ENCODE measurements around the gene FCHO1. TPM values are rescaled to one million over a fixed set of nuclear protein-coding genes. Genes with fewer than 3 reads are reported as not detected.
A peak's percentile ranks its signal among the peaks of the same experiment; 100 is the strongest.

The FCHO1 gene
- total and polyA plus RNA-seq, 2 donors (not counting 3 experiments of a cell fraction or from before 2014, with no cell fraction given) = 0.66 to 1.6 TPM

DNA sequence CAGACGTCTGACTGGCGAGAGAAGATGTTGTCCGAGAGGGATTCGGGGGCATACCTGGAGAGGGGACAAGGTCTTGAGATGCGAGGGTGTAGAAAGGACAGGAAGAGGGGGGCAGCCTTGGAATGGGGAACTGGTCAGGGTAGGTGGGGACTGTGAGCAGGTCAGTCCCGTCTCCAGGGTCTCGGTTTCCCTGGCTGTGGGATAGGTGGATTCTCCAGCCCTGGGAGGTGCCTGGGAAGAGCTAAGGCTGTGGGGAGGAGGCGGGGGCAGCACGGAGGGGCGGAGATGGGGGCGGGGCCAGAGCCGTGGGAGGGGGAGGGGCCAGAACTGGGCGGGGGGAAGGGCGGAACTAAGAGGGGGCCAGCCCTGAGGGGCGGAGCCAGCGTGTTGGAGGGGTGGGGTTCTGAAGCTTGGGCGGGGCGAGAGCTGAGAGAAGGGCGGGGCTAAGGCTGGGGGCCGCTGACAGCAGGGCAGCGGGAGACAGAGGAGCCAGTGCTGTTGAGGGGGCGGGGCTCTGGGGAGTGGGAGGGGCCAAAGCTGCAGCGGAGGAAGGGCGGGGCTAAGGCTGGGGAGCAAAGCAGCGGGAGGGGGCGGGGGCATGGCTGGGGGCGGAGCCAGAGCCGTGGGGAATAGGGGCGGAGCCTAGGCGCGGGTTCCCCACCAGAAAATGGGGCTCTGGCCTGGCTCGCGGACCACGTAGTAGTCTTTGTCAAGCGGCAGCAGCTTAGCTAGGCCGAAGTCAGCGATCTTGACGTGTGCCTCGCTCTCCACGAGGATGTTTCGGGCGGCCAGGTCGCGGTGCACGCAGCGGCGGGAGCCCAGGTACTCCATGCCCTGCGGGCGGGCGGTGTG is 79.5 kb downstream of the FCHO1 start:
- DNase-seq (ENCODE audit: low read depth, low spot score) (peak; percentile 47), FAIRE-seq (peak; percentile 69)
- ChIA-PET CTCF (interaction anchor here (0.6 to 3.1 kb wide), 6 partner anchors 17 to 379 kb away, joined by 3 to 10 read pairs (median 3); partner anchors contain the start of genes JAK3 and RPL18A), POLR2A (interaction anchor here (0.6 to 1.3 kb wide), 2 partner anchors 29 to 112 kb away, joined by 4 to 7 read pairs; partner anchors contain the start of gene RPL18A)
- H3K4me2 ChIP-seq (ENCODE audit: insufficient read depth, low read length) = no peak overlapping the region
- intact Hi-C loops (cut with micrococcal nuclease) (no loop called here), dilution Hi-C loops (cut with MboI; ENCODE audit: extremely low pct_ligation_motif_present, low sequenced_read_pairs) (no loop called here)
- peaks cover 13% of the 10 kb centered on the region for H3K4me1 ChIP-seq (ENCODE audit: control insufficient read depth, extremely low read depth, insufficient read depth, low read length)
- H3K9me3 ChIP-seq (replicated peaks; ENCODE audit: control insufficient read depth, insufficient read depth, low read length) = no peaks in the 10 kb centered on the region
- no peaks in the 10 kb centered on the region for H4K20me1 ChIP-seq (replicated peaks; ENCODE audit: control insufficient read depth, extremely low read depth, insufficient read depth, low read length)
- H3K79me2 ChIP-seq (ENCODE audit: control insufficient read depth, insufficient read depth, low read length) = no peaks in the 10 kb centered on the region
- peak overlapping the region; percentile 77 for H2AFZ ChIP-seq (ENCODE audit: low read depth, low read length)
- H3K4me3 ChIP-seq (replicated peaks in 1 of 3; ENCODE audit: insufficient read depth in 1 of 3, low read depth in 1 of 3, low read length in 3 of 3) = no peak overlapping the region
- no peak overlapping the region for H3K27ac ChIP-seq (ENCODE audit: insufficient read depth, low read depth, low read length)
- TF ChIP-seq MYC (IDR thresholded peaks at IDR 0.05; ENCODE audit: low read depth, low read length) (no peak), POLR2A (IDR thresholded peaks at IDR 0.05; ENCODE audit: low read depth, low read length) (no peak), GATA2 (IDR thresholded peaks at IDR 0.05; ENCODE audit: insufficient read depth, insufficient read length, low read depth, low read length) (no peak)
- H3K36me3 ChIP-seq (ENCODE audit: control insufficient read depth in 2 of 2, extremely low read depth in 1 of 2, insufficient read depth in 2 of 2, low read length in 2 of 2) = no peaks in the 10 kb centered on the region
- no peak overlapping the region for H3K9ac ChIP-seq (replicated peaks; ENCODE audit: extremely low read depth, insufficient read depth, low read length)
- no peaks in the 10 kb centered on the region for H3K9me1 ChIP-seq (replicated peaks; ENCODE audit: control insufficient read depth, extremely low read depth, insufficient read depth, low read length)
- peaks cover 0 to 3% of the 10 kb centered on the region in 2 experiments for H3K27me3 ChIP-seq (ENCODE audit: control insufficient read depth in 2 of 2, insufficient read depth in 2 of 2, low read length in 2 of 2)
- no TSS peak for BruUV-seq (replicated peaks)

DNA sequence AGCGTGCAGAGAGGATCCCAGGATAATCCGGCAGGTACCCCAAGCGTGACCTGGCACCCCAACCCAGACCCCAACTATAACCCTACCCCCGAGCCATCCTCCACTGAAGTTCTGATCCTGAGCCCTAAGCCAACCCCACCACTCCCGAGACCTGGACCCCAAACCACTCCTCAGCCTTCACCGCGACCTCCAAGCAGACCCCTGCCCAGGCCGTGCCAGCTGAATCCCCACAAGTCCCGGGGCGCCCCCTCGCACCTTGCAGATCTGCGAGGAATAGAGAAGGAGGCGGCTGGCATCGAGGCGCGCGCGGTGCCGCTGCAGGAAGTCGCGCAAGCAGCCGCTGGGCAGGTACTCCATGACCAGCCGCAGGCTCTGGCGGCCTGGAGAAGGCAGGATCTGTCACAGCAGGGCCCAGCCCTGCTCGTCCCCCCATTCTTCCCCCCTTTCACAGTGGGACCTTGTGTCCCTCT is 80.2 kb downstream of the FCHO1 start:
- FAIRE-seq (no peak), DNase-seq (ENCODE audit: low read depth, low spot score) (no peak)
- H3K4me1 ChIP-seq (ENCODE audit: control insufficient read depth, extremely low read depth, insufficient read depth, low read length) = peaks cover 13% of the 10 kb centered on the region
- TF ChIP-seq, protein P1, sequence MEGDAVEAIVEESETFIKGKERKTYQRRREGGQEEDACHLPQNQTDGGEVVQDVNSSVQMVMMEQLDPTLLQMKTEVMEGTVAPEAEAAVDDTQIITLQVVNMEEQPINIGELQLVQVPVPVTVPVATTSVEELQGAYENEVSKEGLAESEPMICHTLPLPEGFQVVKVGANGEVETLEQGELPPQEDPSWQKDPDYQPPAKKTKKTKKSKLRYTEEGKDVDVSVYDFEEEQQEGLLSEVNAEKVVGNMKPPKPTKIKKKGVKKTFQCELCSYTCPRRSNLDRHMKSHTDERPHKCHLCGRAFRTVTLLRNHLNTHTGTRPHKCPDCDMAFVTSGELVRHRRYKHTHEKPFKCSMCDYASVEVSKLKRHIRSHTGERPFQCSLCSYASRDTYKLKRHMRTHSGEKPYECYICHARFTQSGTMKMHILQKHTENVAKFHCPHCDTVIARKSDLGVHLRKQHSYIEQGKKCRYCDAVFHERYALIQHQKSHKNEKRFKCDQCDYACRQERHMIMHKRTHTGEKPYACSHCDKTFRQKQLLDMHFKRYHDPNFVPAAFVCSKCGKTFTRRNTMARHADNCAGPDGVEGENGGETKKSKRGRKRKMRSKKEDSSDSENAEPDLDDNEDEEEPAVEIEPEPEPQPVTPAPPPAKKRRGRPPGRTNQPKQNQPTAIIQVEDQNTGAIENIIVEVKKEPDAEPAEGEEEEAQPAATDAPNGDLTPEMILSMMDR (IDR thresholded peaks at IDR 0.05; ENCODE audit: extremely low read depth in 1 of 2, insufficient read depth in 1 of 2, low read depth in 1 of 2, low read length in 2 of 2) = no peak
- TF ChIP-seq POLR2A (IDR thresholded peaks at IDR 0.05; ENCODE audit: low read depth, low read length) (no peak), GATA2 (IDR thresholded peaks at IDR 0.05; ENCODE audit: insufficient read depth, insufficient read length, low read depth, low read length) (no peak), EZH2 (IDR thresholded peaks at IDR 0.05; ENCODE audit: borderline replicate concordance, low read depth, low read length, severe bottlenecking) (peak; percentile 52), FOS (IDR thresholded peaks at IDR 0.05; ENCODE audit: borderline replicate concordance, insufficient read depth, low read length) (no peak)
- TF ChIP-seq, protein P2, sequence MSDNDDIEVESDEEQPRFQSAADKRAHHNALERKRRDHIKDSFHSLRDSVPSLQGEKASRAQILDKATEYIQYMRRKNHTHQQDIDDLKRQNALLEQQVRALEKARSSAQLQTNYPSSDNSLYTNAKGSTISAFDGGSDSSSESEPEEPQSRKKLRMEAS (IDR thresholded peaks at IDR 0.05; ENCODE audit: insufficient read depth, insufficient read length) = no peak
- CTCF ChIA-PET = interaction anchor here (0.6 to 3.1 kb wide), 3 partner anchors 28 to 379 kb away, joined by 3 to 10 read pairs (median 3); partner anchors contain the start of gene RPL18A
- no peak overlapping the region for H3K4me3 ChIP-seq (replicated peaks in 1 of 3; ENCODE audit: insufficient read depth in 1 of 3, low read depth in 1 of 3, low read length in 3 of 3)
- no peak overlapping the region for H3K9ac ChIP-seq (replicated peaks; ENCODE audit: extremely low read depth, insufficient read depth, low read length)
- H3K4me2 ChIP-seq (ENCODE audit: insufficient read depth, low read length) = no peak overlapping the region
- no peaks in the 10 kb centered on the region for H4K20me1 ChIP-seq (replicated peaks; ENCODE audit: control insufficient read depth, extremely low read depth, insufficient read depth, low read length)
- POLR2A ChIA-PET = interaction anchor here (1.1 to 1.3 kb wide), 2 partner anchors 28 kb away, joined by 3 to 4 read pairs; partner anchors contain the start of gene RPL18A
- H2AFZ ChIP-seq (ENCODE audit: low read depth, low read length) = peak overlapping the region; percentile 77
- intact Hi-C loops (cut with micrococcal nuclease) = no loop called here
- no peaks in the 10 kb centered on the region for H3K79me2 ChIP-seq (ENCODE audit: control insufficient read depth, insufficient read depth, low read length)
- dilution Hi-C loops (cut with MboI; ENCODE audit: extremely low pct_ligation_motif_present, low sequenced_read_pairs) = no loop called here
- H3K9me1 ChIP-seq (replicated peaks; ENCODE audit: control insufficient read depth, extremely low read depth, insufficient read depth, low read length) = no peaks in the 10 kb centered on the region
- no peak overlapping the region for H3K27ac ChIP-seq (ENCODE audit: insufficient read depth, low read depth, low read length)
- no TSS peak for BruUV-seq (replicated peaks)
- H3K9me3 ChIP-seq (replicated peaks; ENCODE audit: control insufficient read depth, insufficient read depth, low read length) = no peaks in the 10 kb centered on the region
- H3K27me3 ChIP-seq (ENCODE audit: control insufficient read depth in 2 of 2, insufficient read depth in 2 of 2, low read length in 2 of 2) = peaks cover 0 to 3% of the 10 kb centered on the region in 2 experiments
- no peaks in the 10 kb centered on the region for H3K36me3 ChIP-seq (ENCODE audit: control insufficient read depth in 2 of 2, extremely low read depth in 1 of 2, insufficient read depth in 2 of 2, low read length in 2 of 2)
